Effector CD4-positive, alpha-beta T cell (primary cell): ENCODE results near the gene GALM.

Experiments used
- DNase-seq: peaks from one replicate; pipeline ENCODE4 v3.0.0-alpha.2; 2020

GALM gene

GRCh38 chr2:38778687-38779082 lies 112.8 kb downstream of the GALM start:
- DNase-seq, result no peak

GRCh38 chr2:38783586-38783985 lies 117.7 kb downstream of the GALM start:
- no peak for DNase-seq
